CD14-positive monocyte (primary cell): ENCODE measurements around the gene COPS4. TPM values are rescaled to one million over a fixed set of nuclear protein-coding genes. Genes with fewer than 3 reads are reported as not detected.
"Not testable (repeated sequence)": the region's sequence is repeated elsewhere in the genome, so short reads cannot be mapped to it uniquely, and the experiment has no call there.

Source experiments
- DNase-seq, 3 donors: peaks; one replicate each; pipeline ENCODE4 v3.0.0-alpha.2; 2011 to 2022
- H2AFZ ChIP-seq: 2 replicates; pipeline ENCODE4 v1.6.0; 2012; ENCODE audit warnings: mild to moderate bottlenecking, low read depth, low read length, inconsistent platforms; ENCODE audit not compliant: insufficient read depth, poor library complexity, severe bottlenecking
- H3K27ac ChIP-seq, 2 donors: 1 replicate in 1 of 2; 2 replicates in 1 of 2; pipeline ENCODE4 v1.5.1; 2012 to 2013; ENCODE audit warnings: low read length in 2 of 2, control low read depth in 1 of 2, inconsistent platforms in 1 of 2, low read depth in 1 of 2, mild to moderate bottlenecking in 1 of 2
- H3K27me3 ChIP-seq, 2 donors: one replicate each; pipeline versions ENCODE4 v1.6.0 to v1.6.1; 2011 to 2013; ENCODE audit warnings: low read length in 2 of 2; ENCODE audit not compliant: control insufficient read depth in 2 of 2, insufficient read depth in 2 of 2
- H3K36me3 ChIP-seq, 2 donors: replicated peaks in 1 of 2; 1 replicate in 1 of 2; 2 replicates in 1 of 2; pipeline versions ENCODE4 v1.5.1 to v1.6.1; 2012 to 2013; ENCODE audit warnings: low read length in 2 of 2, control low read depth in 1 of 2, inconsistent platforms in 1 of 2, mild to moderate bottlenecking in 1 of 2; ENCODE audit not compliant: insufficient read depth in 2 of 2, control insufficient read depth in 1 of 2
- H3K4me1 ChIP-seq, 2 donors: 1 replicate in 1 of 2; 2 replicates in 1 of 2; pipeline versions ENCODE4 v1.5.1 to v1.6.1; 2012 to 2013; ENCODE audit warnings: low read length in 2 of 2, control low read depth in 1 of 2, inconsistent platforms in 1 of 2, mild to moderate bottlenecking in 1 of 2, moderate library complexity in 1 of 2; ENCODE audit not compliant: insufficient read depth in 2 of 2, control insufficient read depth in 1 of 2
- H3K4me2 ChIP-seq: replicated peaks from 2 replicates; pipeline ENCODE3; 2012; ENCODE audit warnings: low read length, moderate library complexity, mild to moderate bottlenecking; ENCODE audit not compliant: poor library complexity, severe bottlenecking; ENCODE audit errors: extremely low read depth
- H3K4me3 ChIP-seq, 3 experiments: fragments of 200-600 bp in 1 of 3; sonication (generic) in 1 of 3; replicated peaks in 1 of 3; 1 replicate in 2 of 3; 2 replicates in 1 of 3; pipeline ENCODE4 v1.5.1; 2011 to 2013; ENCODE audit warnings: low read length in 3 of 3, mild to moderate bottlenecking in 3 of 3, control low read depth in 2 of 3, low read depth in 2 of 3, inconsistent platforms in 1 of 3, moderate library complexity in 1 of 3
- H3K79me2 ChIP-seq: 2 replicates; pipeline ENCODE4 v1.6.0; 2012; ENCODE audit warnings: mild to moderate bottlenecking, control low read depth, inconsistent platforms, low read length, moderate library complexity; ENCODE audit not compliant: insufficient read depth
- H3K9ac ChIP-seq: 2 replicates; pipeline ENCODE4 v1.6.0; 2017; ENCODE audit warnings: low read length, mild to moderate bottlenecking; ENCODE audit not compliant: insufficient read depth, poor library complexity, severe bottlenecking
- H3K9me3 ChIP-seq, 2 donors: replicated peaks in 1 of 2; 1 replicate in 1 of 2; 2 replicates in 1 of 2; pipeline versions ENCODE4 v1.5.1 to v1.6.1; 2012 to 2013; ENCODE audit warnings: low read length in 2 of 2, control low read depth in 1 of 2; ENCODE audit not compliant: control insufficient read depth in 1 of 2, insufficient read depth in 1 of 2
- H4K20me1 ChIP-seq: 2 replicates; pipeline ENCODE4 v1.6.0; 2012; ENCODE audit warnings: mild to moderate bottlenecking, low read length, control low read depth, moderate library complexity; ENCODE audit not compliant: insufficient read depth
- H3K27ac Mint-ChIP-seq, 7 donors: one replicate each; pipeline ENCODE4 v1.8.0; 2020; ENCODE audit warnings: mild to moderate bottlenecking in 7 of 7, mixed read lengths in 7 of 7, moderate library complexity in 6 of 7, inconsistent platforms in 2 of 7
- H3K27me3 Mint-ChIP-seq, 3 donors: one replicate each; pipeline ENCODE4 v1.8.0; 2021 to 2022; ENCODE audit warnings: low read depth in 3 of 3, mild to moderate bottlenecking in 3 of 3, mixed read lengths in 3 of 3, moderate library complexity in 3 of 3, inconsistent platforms in 1 of 3
- H3K36me3 Mint-ChIP-seq, 2 donors: one replicate each; pipeline ENCODE4 v1.8.0; 2020; ENCODE audit warnings: mixed read lengths in 2 of 2, inconsistent platforms in 1 of 2, mild to moderate bottlenecking in 1 of 2
- H3K4me1 Mint-ChIP-seq: one replicate; pipeline ENCODE4 v1.8.0; 2020; ENCODE audit warnings: mild to moderate bottlenecking, mixed read lengths
- H3K4me3 Mint-ChIP-seq, 2 donors: one replicate each; pipeline ENCODE4 v1.8.0; 2020; ENCODE audit warnings: mild to moderate bottlenecking in 2 of 2, mixed read lengths in 2 of 2, moderate library complexity in 1 of 2
- H3K9me3 Mint-ChIP-seq, 7 donors: one replicate each; pipeline ENCODE4 v1.8.0; 2020 to 2022; ENCODE audit warnings: mixed read lengths in 7 of 7, mild to moderate bottlenecking in 6 of 7, moderate library complexity in 6 of 7, inconsistent platforms in 2 of 7
- WGBS: methylation state at CpG from one replicate; pipeline ENCODE4 v1.1.5; 2013; ENCODE audit warnings: missing lambda C conversion rate; ENCODE audit not compliant: insufficient coverage; 5-methylcytosine and 5-hydroxymethylcytosine counted together
- intact Hi-C, 2 donors: fragments of 100-400 bp; cut with micrococcal nuclease; formaldehyde crosslinking; loops; one replicate each; pipeline versions ENCODE4 v1.15.0 to v1.15.1; 2023
- polyA plus RNA-seq, 3 donors: library from polyadenylated mRNA; depleted of rRNA in 1 of 3; unstranded in 2 of 3; stranded (reverse) in 1 of 3; fragments of 300-500 nt in 2 of 3; fragments of >200 nt in 1 of 3; fragmentation: Illumina TruSeq in 2 of 3; gene quantifications; 1 replicate in 2 of 3; 2 replicates in 1 of 3; pipeline ENCODE4 v1.2.3, GENCODE V29; 2012 to 2021
- TF ChIP-seq, protein P1 (sequence below): fragments of 200-600 bp; IDR thresholded peaks from one replicate; pipeline ENCODE4 v1.8.0; 2022; ENCODE audit warnings: antibody characterized with exemption, mild to moderate bottlenecking

COPS4 gene
- polyA plus RNA-seq, 3 donors: 16.0 to 54.7 (median 54.5) TPM

DNA sequence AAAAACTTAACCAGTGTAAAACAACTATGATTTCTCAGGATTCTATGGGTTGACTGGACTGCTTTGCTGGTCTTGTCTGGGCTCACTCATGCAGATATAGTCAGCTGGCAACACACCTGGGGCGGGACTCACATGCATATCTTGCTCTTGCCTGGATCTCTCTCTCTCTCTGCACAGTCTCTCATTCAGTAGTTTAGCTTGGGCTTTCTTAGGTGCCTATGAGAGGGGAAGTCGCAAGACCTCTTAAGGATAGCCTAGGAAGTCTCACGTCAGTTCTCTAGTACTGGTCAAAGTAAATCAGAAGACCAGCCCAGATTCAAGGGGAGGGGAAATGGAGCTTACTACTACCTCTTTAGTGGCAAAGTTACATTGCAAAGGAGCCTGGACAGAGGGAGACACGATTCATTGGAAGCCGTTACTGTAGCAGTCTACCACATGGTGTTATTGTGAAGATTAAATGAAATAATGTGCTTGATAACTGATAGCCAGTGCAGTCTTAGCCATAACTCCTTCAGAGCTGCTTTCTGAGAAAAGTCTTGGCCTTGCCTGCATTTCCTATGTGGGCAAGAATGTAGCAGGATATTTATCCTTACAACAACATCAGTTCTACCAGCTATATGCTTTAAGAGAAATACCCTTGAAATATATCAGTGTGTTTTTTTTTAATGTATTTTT, 2.1 kb downstream of the COPS4 start:
- Mint-ChIP-seq H3K4me3 (no peak overlapping the region), H3K36me3 (peaks cover 4 to 5% of the 10 kb centered on the region in 2 donors), H3K27me3 (no peaks in the 10 kb centered on the region), H3K9me3 (no peaks in the 10 kb centered on the region), H3K27ac (no peak overlapping the region), H3K4me1 (peaks cover 28% of the 10 kb centered on the region)
- H3K4me2 ChIP-seq: no peak overlapping the region
- no peak for DNase-seq
- 65% methylated on average over 4 of the region's 5 CpGs for WGBS
- no peaks in the 10 kb centered on the region for H3K36me3 ChIP-seq
- no peaks in the 10 kb centered on the region for H3K9me3 ChIP-seq
- H3K27ac ChIP-seq: no peak overlapping the region
- H2AFZ ChIP-seq: no peak overlapping the region
- no peaks in the 10 kb centered on the region for H3K27me3 ChIP-seq
- H3K9ac ChIP-seq: no peak overlapping the region
- peaks cover 56% of the 10 kb centered on the region for H3K79me2 ChIP-seq
- peaks cover 9 to 10% of the 10 kb centered on the region in 2 donors for H3K4me1 ChIP-seq
- intact Hi-C loops: loop anchor here in 1 of 2 donors (10.0 kb wide), 1 partner anchor 418 kb away; the partner anchor contains the start of genes HELQ and MRPS18C
- no peak overlapping the region for H3K4me3 ChIP-seq
- TF ChIP-seq, protein P1, sequence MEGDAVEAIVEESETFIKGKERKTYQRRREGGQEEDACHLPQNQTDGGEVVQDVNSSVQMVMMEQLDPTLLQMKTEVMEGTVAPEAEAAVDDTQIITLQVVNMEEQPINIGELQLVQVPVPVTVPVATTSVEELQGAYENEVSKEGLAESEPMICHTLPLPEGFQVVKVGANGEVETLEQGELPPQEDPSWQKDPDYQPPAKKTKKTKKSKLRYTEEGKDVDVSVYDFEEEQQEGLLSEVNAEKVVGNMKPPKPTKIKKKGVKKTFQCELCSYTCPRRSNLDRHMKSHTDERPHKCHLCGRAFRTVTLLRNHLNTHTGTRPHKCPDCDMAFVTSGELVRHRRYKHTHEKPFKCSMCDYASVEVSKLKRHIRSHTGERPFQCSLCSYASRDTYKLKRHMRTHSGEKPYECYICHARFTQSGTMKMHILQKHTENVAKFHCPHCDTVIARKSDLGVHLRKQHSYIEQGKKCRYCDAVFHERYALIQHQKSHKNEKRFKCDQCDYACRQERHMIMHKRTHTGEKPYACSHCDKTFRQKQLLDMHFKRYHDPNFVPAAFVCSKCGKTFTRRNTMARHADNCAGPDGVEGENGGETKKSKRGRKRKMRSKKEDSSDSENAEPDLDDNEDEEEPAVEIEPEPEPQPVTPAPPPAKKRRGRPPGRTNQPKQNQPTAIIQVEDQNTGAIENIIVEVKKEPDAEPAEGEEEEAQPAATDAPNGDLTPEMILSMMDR: no peak
- no peaks in the 10 kb centered on the region for H4K20me1 ChIP-seq

DNA sequence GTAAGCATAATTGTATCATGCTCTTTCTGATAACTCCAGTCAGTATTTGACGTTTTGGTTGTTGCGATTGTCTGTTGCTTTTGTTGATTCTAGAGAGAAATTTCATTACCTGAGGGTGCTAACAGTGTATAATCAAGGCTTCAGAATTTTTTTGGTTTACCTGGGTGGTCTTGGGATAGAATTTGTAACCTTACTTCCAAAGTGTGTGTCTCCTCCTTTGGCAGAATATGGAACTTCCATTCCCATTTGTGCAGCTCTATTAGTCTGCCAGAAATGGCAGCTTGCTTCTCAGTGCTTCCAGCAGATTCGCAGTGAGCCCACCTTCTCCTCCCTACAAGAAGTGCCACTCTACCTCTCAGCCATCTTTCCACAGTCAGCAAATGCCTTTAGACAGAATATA, 5.3 kb downstream of the COPS4 start:
- WGBS: 100% methylated on average over 1 of the region's 3 CpGs
- no peak overlapping the region for H3K27ac Mint-ChIP-seq
- Histone ChIP-seq H3K4me1 (peaks cover 13 to 18% of the 10 kb centered on the region in 2 donors), H2AFZ (no peak overlapping the region), H3K4me2 (no peak overlapping the region), H3K27ac (no peak overlapping the region), H4K20me1 (no peaks in the 10 kb centered on the region), H3K9me3 (no peaks in the 10 kb centered on the region), H3K4me3 (no peak overlapping the region), H3K36me3 (no peaks in the 10 kb centered on the region), H3K9ac (no peak overlapping the region), H3K27me3 (no peaks in the 10 kb centered on the region), H3K79me2 (peaks cover 79% of the 10 kb centered on the region)
- H3K36me3 Mint-ChIP-seq: peaks cover 5 to 6% of the 10 kb centered on the region in 2 donors
- H3K27me3 Mint-ChIP-seq: no peaks in the 10 kb centered on the region
- no peak overlapping the region for H3K4me3 Mint-ChIP-seq
- TF ChIP-seq, protein P1: no peak
- peaks cover 26% of the 10 kb centered on the region for H3K4me1 Mint-ChIP-seq
- H3K9me3 Mint-ChIP-seq: no peaks in the 10 kb centered on the region
- no peak for DNase-seq
- intact Hi-C loops: no loop called here

DNA sequence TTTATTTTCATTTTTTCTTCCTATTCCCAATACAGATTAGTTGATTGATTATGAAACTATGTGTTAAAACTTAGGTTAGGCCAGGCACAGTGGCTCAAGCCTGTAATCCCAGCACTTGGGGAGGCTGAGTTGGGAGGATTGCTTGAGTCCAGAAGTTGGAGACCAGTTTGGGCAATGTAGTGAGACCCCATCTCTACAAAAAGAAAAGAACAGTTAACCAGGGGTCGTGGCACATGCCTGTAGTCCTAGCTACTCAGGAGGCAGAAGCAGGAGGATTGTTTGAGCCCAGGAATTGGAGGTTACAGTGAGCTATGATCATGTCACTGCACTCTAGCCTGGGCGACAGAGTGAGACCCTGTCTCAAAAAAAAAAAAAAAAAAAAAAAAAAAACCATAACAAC, 8.2 kb downstream of the COPS4 start:
- H3K36me3 ChIP-seq, H3K9me3 Mint-ChIP-seq, H4K20me1 ChIP-seq, DNase-seq, H3K4me3 ChIP-seq, H3K4me1 ChIP-seq, H3K36me3 Mint-ChIP-seq, H2AFZ ChIP-seq, H3K27ac ChIP-seq, H3K27me3 Mint-ChIP-seq, H3K4me3 Mint-ChIP-seq, H3K4me2 ChIP-seq, H3K9me3 ChIP-seq, intact Hi-C loops, H3K4me1 Mint-ChIP-seq, H3K27me3 ChIP-seq, H3K9ac ChIP-seq: not testable (repeated sequence)
- WGBS: no CpG with 5 or more reads among the region's 2 CpGs
- H3K79me2 ChIP-seq: peaks cover 51% of the 10 kb centered on the region
- H3K27ac Mint-ChIP-seq: peak overlapping the region in 1 of 7 donors; percentile 74
